Anterior cingulate cortex (tissue), 58 donors: ENCODE data around the gene CDH7.
A peak's percentile ranks its signal among the peaks of the same experiment; 100 is the strongest.

ENCODE experiments used
- DNase-seq, 58 donors: peaks; one replicate each; lab custom pipeline; 2025; lab: John Stamatoyannopoulos, UW

Gene CDH7

GRCh38 chr18:65767406-65767805 is 16.6 kb downstream of the CDH7 start:
- DNase-seq: no peak

DNA sequence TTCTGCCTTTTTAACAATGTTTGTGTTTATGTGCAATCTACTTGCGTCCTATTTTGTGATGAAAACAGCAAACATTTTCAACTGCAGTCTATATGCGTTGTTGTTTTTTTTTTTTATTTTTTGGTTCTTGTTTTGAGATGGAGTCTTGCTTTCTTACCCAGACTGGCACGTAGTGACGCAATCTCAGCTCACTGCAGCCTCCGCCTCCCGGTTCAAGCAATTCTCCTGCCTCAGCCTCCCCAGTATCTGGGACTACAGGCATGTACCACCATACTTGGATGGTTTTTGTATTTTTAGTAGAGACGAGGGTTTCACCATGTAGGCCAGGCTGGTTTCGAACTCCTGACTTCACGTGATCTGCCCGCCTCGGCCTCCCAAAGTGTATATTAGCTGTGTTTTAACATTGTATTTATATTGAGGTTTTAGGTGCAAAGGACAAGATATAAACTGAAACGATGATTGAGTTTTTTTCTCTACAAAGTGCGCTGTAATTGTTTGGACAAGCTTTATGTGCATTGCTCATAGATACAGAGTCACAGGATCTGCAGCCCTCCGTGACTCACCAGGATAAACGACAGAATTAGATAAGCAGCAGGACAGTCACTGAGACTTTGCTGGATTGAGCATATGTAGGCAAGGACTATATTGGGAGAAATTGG is 17.4 kb downstream of the CDH7 start:
- no peak for DNase-seq

GRCh38 chr18:65769652-65770051 is 18.8 kb downstream of the CDH7 start:
- DNase-seq: no peak

DNA sequence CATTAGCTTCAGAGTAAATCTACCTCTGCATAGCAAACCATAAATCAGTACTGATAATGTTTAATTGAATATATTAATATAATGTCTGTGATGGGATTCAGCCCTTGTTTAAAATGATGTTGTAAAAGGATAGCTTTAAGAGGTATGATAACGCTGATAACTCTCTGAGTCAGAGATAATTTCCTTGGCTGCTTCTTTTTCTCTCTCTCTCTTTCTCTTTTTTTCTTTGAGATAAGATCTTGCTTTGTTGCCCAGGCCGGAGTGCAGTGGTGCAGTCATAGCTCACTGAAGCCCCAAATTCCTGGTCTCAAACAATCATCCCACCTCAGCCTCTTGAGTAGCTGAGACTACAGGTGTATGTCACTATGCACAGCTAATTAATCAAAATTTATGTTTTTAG is 35.7 kb downstream of the CDH7 start:
- DNase-seq: no peak

DNA sequence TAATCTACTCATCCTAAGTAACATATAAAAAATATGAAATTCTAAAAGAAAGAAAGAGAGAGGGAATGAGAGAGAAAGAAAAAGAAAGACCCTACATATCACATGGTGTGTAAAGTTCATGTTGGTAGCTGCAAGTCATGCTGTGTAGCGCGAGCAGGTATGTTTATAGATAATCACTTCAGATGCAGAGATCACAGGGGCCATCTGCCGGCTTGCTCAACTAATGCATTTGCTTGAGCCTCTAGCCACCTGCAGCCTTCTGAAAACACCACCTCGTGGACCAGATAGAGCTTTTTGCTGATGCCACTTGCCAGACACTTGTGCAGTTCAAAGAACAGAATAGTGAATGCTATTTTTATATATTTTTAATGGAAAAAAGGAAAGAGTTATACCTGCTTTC is 37.6 kb downstream of the CDH7 start:
- DNase-seq: no peak

DNA sequence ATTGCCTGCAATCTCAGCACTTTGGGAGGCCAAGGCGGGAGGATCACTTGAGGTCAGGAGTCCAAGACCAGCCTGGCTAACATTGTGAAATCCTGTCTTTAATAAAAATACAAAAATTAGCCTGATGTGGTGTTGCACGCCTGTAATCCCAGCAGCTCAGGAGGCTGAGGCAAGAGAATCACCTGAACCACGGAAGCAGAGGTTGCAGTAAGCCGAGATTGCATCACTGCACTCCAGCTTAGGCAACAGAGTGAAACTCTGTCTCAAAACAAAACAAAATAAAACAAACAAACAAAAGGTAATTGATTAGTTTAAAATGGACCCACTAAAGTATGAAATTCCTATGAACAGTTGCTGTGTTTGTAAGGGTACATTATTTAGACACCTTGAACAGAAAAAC is 39.8 kb downstream of the CDH7 start:
- no peak for DNase-seq

- DNase-seq: no peak
Observed at GRCh38 chr18:65791719-65792118, 40.9 kb downstream of the CDH7 start.

DNA sequence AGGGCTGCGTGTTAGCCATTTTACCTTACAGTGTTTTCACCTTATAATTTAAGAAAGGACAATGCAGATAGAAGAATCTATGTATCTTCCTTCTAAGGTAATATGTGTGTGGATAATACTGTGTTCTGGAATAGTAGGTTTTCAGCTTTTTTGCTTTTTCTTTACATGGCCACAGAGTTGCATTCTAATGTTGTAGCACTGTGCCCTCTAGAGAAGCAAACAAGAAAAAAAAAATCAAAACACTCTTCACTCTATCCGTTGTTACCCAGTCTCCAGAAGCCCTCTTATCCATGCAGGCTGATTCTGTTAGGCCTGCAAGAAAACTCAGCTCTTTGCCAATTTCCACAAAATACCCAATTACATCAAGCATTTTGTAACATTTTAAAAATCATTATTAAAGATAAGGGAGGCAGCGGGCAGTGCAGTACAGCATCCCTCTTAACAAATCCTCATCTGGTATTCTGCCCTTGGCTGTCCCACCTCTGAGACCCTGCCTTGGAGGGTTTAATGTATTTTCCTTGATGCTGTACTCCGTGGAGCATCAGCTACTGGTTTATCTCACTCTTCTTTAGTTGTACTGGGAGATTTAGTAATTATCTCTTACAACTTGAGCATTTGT is 41.8 kb downstream of the CDH7 start:
- DNase-seq: no peak

DNA sequence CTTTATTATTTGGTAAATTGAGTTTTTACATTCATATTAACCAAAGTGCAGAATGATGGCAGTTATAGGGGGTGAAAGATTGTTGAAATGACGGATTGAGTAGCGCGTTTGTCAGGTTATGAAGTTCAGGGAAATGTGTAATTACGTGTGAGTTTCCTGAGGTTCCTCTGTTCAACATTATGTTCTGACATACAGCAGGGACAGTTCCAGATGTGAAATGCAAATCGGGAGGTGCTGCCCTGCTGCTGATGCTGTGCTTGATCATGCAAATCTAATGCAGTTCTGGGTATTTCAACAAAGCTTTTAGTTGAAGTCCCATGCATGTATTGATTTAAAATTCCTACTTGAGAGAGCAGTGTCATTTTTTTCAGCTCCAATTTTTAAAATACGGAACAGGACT is 57.9 kb downstream of the CDH7 start:
- no peak for DNase-seq

DNA sequence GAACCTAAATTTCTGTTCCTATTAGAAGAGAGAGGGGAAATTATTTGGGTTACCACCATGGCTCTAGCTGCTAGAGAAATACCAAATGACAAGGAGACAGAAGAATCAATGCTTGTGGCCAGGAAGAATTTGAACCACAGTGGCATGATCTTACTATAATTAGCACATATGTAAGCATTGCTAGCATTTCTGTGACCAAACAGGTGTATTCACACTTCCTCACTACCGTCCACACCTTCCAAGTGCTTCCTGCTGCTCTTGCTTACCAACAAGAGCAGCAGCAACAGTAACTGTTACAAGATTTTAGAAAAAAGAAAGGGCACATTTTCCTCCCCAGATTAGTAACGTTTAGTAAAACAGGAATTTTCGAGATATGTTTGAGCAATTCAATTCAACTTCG is 60.5 kb downstream of the CDH7 start:
- no peak for DNase-seq

DNA sequence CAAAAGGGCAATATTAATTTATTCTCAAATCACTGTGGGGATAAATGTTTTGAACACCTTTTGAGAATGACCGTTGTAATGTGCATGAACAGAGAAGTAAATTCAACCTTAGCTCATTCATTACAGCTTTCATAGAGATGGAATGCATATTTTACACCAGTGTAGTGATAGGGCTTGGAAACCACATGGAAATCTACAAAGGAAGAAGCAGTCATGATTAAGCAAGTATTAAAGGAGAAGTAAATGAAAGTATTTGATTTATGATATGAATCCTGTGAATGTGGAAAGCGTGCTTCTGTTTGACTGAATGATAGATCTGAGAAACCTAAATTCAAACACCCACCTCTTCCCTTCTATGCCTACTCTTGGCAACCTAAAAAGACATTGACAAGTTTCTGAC is 64.7 kb downstream of the CDH7 start:
- DNase-seq: no peak

GRCh38 chr18:65817178-65817577 is 66.4 kb downstream of the CDH7 start:
- no peak for DNase-seq

DNA sequence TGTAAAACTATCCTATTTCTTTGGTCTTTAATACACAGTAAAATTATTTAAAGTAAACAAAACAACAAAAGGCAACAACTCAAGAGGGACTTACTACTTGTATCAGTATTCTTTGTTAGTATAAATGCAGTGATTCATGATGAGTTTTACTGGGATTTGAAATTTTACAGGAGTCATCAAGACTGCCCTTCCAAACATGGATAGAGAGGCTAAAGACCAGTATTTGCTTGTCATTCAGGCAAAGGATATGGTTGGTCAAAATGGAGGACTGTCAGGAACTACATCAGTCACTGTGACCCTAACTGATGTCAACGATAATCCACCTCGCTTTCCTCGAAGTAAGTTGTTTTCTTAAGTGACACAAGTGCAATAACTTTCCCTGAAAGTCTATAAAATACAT is 71.1 kb downstream of the CDH7 start:
- no peak for DNase-seq

GRCh38 chr18:65822826-65823225 is 72.0 kb downstream of the CDH7 start:
- DNase-seq: no peak

- no peak for DNase-seq
Observed at GRCh38 chr18:65827444-65827843, 76.6 kb downstream of the CDH7 start.

DNA sequence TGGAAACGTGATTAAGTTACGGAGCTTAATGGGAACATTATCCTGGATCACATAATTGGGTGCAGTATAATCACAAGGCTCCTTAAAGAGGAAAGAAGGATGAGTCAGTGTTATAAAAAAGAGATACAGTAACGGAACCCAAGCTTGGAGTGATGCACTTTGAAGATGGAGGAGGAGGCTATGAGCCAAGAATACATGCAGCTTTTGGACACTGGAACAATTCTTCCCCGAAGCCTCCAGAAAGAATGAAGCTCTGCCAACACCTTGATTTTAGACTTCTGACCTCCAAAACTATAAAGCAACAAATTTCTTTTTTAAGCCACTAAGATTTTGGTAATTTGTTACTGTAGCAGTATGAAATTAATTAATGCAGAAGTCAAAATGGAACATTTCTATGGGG is 85.1 kb downstream of the CDH7 start:
- peak in 1 of 58 donors; percentile 19 for DNase-seq

DNA sequence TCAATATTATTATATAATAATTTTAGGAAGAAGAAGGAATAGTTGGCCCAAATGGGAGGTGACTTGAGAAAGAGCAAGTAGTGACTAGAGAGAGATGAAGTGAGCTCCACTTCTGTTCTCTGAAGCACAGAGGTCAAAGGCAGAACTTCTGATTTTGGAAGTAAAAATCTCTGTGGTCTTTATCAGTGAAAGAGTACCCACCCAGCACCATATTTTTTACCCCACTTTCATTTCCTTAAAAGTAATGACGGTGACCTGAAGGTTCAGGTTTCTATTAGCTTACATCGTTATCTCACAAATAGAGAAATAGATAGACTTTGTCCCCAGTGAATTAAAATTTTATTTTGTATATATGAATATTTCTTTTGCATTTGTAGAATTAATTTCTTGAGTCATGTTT is 95.3 kb downstream of the CDH7 start:
- DNase-seq: no peak

- DNase-seq: no peak
Observed at GRCh38 chr18:65852273-65852672, 101.5 kb downstream of the CDH7 start.

DNA sequence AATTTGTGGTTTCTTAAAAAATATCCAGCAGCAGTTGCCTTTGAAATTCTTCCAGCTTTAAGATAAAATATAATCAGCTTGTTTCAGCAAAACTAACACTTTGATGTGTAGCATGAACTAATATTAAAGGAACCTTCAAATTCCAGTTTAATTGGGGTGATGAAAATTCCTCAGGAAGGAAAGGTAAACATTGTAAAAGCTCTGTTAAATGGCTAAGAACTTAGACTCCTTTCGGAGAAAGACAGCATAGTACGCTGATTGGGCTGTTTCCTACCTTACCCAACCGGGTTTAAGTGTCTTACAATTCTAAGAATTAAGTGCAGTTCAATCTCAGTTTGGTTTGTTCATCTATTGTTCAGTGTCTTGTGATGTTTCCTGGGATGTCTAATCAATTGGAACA is 108.3 kb downstream of the CDH7 start:
- DNase-seq: no peak

GRCh38 chr18:65869527-65869926 is 118.7 kb downstream of the CDH7 start:
- no peak for DNase-seq

DNA sequence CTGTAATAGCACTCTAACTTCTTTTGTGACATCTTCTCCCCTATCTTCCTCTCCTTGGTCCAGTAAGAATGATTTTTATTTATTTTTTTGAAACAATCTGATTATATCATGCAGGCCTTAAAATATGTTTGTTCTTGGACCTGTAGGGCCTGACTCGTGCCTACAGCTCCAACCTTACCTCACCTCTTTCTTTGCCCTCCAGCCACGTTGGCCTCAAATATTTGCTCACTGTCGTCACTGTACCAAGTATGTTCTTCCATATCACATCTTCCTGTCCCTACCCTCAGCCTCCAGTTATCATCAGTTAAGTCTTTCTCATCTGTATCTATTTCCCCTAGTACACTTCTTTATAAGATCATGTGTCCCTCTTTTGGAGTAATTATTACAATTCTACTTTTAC is 125.5 kb downstream of the CDH7 start:
- no peak for DNase-seq

- DNase-seq: no peak
Observed at GRCh38 chr18:65897292-65897691, 146.5 kb downstream of the CDH7 start.

DNA sequence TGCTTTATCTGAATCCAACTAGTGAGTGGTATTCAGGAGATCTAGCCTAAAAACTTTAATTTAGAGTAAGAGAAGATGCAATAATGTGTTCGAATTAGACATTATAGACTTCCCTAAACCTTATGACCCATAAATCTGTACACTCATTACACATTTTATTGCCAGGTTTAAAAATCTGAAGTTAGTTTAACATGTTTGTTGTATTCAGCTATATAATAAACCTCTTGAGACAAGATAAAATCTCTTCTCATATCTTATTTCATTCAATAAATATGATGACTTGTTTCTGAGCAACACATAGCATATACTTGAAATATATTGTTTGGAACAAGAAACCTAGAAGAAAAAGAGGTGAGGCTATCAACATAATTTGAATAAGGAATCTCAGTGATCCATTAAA is 150.7 kb downstream of the CDH7 start:
- no peak for DNase-seq
